ENCODE data around the gene PRAMEF8. TPM values are rescaled to one million over a fixed set of nuclear protein-coding genes. Genes with fewer than 3 reads are reported as not detected.
"Not testable (repeated sequence)": the region's sequence is repeated elsewhere in the genome, so short reads cannot be mapped to it uniquely, and the experiment has no call there.

Gene PRAMEF8
- total RNA-seq (2014; rRNA removed; shearing (Covaris generic)) = not detected in 2 replicates

DNA sequence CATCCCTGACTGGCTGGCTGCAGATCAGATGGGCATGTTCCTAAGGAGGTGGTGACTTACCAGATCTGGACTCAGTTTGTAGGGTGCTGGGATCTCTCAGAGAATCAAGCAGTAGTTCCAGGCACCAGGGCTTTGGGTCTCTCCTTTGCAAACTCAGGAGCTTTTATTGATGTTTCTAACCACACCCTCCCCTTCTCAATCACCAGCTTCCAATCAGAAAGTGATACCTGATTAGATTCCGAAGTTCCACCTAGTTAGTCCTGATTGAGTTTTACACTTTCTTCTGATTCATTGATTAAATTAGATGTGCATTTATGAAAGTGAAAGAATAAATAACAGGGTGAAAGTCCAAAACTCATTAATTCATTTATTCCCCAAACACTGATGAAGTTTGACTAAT is at the start of gene PRAMEF8:
TSS of gene PRAMEF8 (minus strand) at position 101 of the 400 bp plus-strand sequence. CDS start 1,046 bp downstream, outside the sequence.
- DNase-seq (ENCODE audit: low read depth) = not testable (repeated sequence)

- DNase-seq (ENCODE audit: low read depth) = not testable (repeated sequence)
Measured at GRCh38 chr1:13315281-13315680, 30.3 kb upstream of the PRAMEF8 start, which contains the start of gene PRAMEF15. Gene PRAMEF15 (plus strand): TSS chr1:13315581. CDS start chr1:13318408, 2,827 bp downstream.

- not testable (repeated sequence) for DNase-seq (ENCODE audit: low read depth)
Measured at GRCh38 chr1:13303239-13303638, 18.3 kb upstream of the PRAMEF8 start, which contains the start of gene PRAMEF33. Gene PRAMEF33 (plus strand): TSS chr1:13303539. CDS start chr1:13305955, 2,416 bp downstream.

- DNase-seq (ENCODE audit: low read depth) = not testable (repeated sequence)
Measured at GRCh38 chr1:13302197-13302596, 17.3 kb upstream of the PRAMEF8 start.

GRCh38 chr1:13298699-13299098 is 13.8 kb upstream of the PRAMEF8 start:
- DNase-seq (ENCODE audit: low read depth) = not testable (repeated sequence)

DNA sequence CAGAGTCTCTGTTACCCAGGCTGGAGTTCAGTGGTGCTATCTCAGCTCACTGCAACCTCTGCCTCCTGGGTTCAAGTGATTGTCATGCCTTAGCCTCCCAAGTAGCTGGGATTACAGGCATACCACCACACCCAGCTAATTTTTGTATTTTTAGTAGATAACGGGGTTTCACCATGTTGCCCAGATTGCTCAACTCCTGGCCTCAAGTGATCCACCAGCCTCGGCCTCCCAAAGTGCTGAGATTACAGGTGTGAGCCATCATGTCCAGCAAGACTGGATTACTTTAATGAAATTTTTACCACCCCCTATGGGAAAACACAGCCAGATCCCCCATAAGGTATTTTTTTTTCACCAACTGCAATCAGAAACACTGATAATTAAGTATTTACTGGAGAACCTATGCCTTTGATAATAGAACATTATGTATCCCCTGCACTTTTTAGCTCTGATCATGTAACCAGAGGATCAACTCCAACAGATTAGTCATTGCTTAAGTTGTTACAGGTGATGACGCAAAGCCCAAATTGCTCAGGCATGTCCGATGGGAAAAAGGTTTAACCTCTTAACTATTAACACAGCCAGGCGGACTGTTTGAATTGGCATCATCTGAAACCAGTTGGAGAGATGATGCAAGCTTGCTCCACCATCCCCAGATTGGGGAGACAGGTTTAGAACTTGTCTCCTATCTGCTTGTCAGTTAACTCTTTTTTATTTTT is 12.4 kb upstream of the PRAMEF8 start:
- not testable (repeated sequence) for DNase-seq (ENCODE audit: low read depth)

DNA sequence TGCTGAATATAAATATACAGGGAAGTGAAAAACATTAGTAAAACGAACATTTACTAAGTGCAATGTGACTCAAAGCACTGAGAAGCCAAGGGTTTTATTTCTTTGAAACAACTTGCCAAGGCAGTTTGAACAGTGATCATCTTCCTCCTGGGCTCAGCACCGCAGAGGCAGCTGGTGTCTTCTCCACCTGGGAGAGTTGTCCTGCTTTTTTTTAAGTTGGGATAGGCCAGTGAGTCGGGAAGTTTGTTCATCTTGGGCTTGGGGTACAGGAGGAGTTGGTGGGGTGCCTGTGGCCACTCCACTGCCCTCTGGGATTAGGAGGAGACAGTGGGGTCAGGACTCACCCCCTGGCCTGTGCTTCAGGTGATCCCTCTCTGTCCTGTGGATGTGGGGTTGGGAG is 4.1 kb upstream of the PRAMEF8 start:
- not testable (repeated sequence) for DNase-seq (ENCODE audit: low read depth)

DNA sequence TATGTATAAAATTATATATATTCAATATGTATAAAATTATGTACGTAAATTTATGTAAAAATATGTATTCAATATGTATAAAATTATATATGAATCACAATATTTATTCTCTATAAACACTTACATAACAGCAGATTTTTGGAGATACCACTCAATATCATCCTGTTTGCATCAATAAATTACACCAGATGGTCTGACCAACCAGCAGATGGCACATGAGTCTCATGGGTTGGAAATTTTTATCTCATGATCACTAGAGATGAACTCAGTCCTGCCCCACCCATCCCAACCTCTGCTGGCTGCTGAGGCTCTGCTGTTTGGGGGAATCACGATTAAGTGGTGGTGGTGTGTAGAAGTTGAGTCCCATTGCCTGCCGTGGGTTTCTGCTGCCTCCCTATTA is 5.3 kb downstream of the PRAMEF8 start:
- DNase-seq (ENCODE audit: low read depth) = not testable (repeated sequence)

DNA sequence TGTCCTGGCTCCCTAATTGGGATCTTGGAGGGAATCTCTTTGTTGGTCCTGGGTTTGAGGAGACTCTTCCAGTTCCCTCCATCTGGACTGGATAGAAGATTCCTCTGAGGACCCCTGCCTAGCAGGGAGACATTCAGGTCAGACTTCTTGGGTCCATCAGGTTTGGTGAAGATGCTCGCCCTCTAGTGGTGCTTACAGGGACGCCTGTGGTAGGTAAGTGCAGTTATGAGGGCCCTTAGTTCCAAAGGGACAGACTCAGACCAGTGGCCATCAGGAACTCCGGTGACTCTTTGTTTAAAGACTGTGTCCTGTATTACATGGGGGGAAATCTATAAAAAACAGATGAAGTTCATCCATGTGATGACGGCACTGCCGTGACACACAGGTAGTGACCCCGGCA is 7.9 kb downstream of the PRAMEF8 start:
- not testable (repeated sequence) for DNase-seq (ENCODE audit: low read depth)

GRCh38 chr1:13265124-13265523 is 19.8 kb downstream of the PRAMEF8 start:
- DNase-seq (ENCODE audit: low read depth) = not testable (repeated sequence)

- not testable (repeated sequence) for DNase-seq (ENCODE audit: low read depth)
Measured at GRCh38 chr1:13253898-13254297, 31.0 kb downstream of the PRAMEF8 start, which contains the start of gene PRAMEF5. Gene PRAMEF5 (plus strand): TSS chr1:13254198. CDS start chr1:13259269, 5,071 bp downstream.

- not testable (repeated sequence) for DNase-seq (ENCODE audit: low read depth)
Measured at GRCh38 chr1:13247122-13247521, 37.8 kb downstream of the PRAMEF8 start.

GRCh38 chr1:13246554-13246871 is 38.4 kb downstream of the PRAMEF8 start:
- not testable (repeated sequence) for DNase-seq (ENCODE audit: low read depth)

DNA sequence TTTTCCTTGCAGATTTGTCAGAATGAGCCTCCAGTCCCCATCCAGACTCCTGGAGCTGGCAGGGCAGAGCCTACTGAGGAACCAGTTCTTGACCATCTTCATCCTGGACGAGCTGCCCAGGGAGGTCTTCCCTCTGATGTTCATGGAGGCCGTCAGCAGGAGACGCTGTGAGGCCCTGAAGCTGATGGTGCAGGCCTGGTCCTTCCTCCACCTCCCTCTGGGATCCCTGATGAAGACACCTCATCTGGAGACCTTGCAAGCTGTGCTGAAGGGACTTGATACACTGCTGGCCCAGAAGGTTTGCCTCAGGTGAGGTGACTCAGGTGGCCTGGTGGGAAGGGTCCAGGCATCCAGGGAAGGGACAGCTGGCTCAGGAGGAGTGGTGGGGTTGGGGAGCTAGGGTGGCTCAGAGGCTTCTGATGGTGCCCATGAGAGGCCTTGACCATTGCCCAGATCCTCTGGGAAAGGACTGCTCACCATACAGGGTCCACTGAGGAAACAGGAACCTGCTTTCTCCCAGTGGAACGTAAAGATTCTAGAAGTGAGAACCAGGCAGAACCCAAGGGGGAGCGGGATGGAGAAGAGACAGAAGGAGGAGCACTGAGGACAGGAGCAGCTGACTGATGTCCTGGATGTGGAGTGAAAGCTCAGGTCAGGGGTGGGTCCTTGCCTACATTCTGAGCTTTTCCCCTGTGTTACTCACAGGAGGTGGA is 38.9 kb downstream of the PRAMEF8 start:
- DNase-seq (ENCODE audit: low read depth) = not testable (repeated sequence)

DNA sequence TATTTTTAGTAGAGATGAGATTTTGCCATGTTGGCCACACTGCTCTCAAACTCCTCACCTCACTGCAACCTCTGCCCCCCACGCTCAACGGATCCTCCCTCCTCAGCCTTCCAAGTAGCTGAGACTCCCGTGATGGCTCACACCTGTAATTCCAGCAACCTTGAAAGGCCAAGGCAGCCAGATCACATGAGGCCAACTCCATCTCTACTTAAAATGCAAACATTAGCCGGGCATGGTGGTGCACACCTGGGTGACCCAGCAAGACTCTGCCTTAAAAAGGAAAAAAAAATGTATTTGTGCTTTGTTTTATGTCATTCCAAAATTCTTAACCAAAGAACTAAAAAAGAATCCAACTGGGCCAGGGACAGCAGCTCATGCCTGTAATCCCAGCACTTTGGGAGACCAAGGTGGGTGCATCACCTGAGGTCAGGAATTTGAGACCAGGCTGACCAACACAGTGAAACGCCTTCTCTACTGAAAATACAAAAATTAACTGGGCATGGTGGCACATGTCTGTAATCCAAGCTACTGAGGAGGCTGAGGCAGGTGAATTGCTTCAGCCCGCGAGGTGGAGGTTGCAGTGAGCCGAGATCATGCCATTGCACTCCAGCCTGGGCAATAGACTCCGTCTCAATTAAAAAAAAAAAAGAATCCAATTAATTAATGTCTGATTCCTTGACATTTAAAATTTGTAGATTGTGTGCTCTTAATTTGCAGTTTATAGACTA is 41.2 kb downstream of the PRAMEF8 start:
- DNase-seq (ENCODE audit: low read depth) = not testable (repeated sequence)

DNA sequence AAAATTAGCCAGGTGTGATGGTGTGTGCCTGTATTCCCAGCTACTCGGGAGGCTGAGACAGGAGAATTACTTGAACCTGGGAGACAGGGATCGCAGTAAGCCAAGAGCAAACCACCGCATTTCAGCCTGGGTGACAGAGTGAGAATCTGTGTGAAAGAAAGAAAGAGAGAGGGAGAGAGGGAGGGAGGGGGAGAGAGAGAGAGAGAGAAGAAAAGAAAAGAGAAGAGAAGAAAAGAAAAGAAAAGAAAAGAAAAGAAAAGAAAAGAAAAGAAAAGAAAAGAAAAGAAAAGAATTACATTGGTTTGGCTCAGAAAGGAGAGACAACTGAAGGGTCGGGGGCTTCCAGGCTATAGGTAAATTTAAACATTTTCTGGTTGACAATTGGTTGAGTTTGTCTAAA is 45.3 kb downstream of the PRAMEF8 start:
- not testable (repeated sequence) for DNase-seq (ENCODE audit: low read depth)

DNA sequence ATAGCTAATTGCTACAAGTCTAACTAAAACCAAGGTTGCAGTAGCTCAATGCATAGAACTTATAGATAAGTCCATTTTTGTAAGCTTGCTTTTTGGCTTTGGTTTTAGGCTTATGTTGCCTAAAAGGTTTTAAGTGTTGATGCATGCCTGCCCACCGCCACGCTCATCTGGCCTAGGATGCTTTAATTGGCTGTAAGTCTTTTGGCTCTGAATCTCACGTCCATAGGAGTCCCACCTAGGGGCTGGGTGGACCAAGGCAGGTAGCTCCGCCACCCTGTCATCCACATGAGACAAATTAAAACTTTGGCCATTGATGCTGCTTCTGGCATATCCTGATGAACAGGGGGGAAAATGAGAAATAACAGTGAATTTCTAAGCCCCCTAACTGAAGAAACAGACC is 47.4 kb downstream of the PRAMEF8 start:
- not testable (repeated sequence) for DNase-seq (ENCODE audit: low read depth)

DNA sequence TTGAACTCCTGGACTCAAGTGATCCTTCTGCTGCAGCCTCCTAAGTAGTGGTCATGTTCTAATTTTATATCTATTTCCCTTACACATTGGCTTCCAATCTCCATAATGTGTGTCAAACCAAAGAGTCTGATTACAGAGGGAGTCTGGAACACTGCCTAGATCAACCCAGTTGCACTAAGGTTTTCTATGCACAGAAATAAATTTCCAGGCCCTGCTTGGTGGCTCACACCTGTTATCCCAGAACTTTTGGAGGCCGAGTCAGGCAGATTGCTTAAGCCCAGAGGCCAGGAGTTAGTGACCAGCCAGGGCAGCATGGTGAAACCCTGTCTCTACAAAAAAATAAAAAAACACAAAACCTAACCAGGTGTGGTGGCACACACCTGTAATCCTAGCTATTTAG is 50.9 kb downstream of the PRAMEF8 start:
- not testable (repeated sequence) for DNase-seq (ENCODE audit: low read depth)

DNA sequence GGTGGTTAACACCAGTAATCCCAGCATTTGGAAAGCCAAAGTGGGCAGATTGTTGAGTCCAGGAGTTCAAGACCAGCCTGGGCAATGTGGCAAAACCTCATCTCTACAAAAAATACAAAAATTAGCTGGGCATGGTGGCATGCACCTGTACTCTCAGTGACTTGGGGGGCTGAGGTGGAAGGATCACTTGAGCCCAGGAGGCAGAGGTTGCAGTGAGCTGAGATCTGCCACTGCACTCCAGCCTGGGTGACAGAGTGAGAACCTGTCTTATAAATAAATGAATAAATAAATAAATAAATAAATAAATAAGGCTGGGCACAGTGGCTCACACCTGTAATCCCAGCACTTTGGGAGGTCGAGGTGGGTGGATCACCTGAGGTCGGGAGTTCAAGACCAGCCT is 52.9 kb downstream of the PRAMEF8 start:
- DNase-seq (ENCODE audit: low read depth) = not testable (repeated sequence)
